ENCODE measurements around the gene MEF2D. TPM values are rescaled to one million over a fixed set of nuclear protein-coding genes. Genes with fewer than 3 reads are reported as not detected.

Gene MEF2D
- total RNA-seq, 6 experiments from 2014 or later: 13.3 to 17.1 (median 15.0) TPM

- WGBS (ENCODE audit: insufficient coverage, low coverage, low lambda C conversion rate, missing lambda C conversion rate): 83% methylated on average over 3 of the region's 10 CpGs
- TF ChIP-seq POLR2A (IDR thresholded peaks at IDR 0.05): no peak
- TF ChIP-seq CTCF (IDR thresholded peaks at IDR 0.05): no peak
- ATAC-seq (no peak), DNase-seq (peak in 1 of 3 donors; percentile 10)
- Histone ChIP-seq H3K4me3 (no peak overlapping the region), H3K36me3 (no peaks in the 10 kb centered on the region), H3K27me3 (no peaks in the 10 kb centered on the region), H3K4me1 (peaks cover 2 to 77% (median 45%) of the 10 kb centered on the region in 4 donors), H3K27ac (peak overlapping the region; percentile 26 to 72 (median 48)), H3K9me3 (no peaks in the 10 kb centered on the region)
- intact Hi-C loops (cut with DNase I): loop anchor here (5.0 kb wide), 2 partner anchors 34 to 39 kb away; no protein-coding TSS in a partner anchor
These were observed 4.3 kb downstream of the MEF2D start for GRCh38 chr1:156496211-156496761.

GRCh38 chr1:156495401-156496140 lies 5.0 kb downstream of the MEF2D start:
- 63% methylated on average over 8 of the region's 9 CpGs for whole genome bisulfite sequencing (ENCODE audit: insufficient coverage, low coverage, low lambda C conversion rate, missing lambda C conversion rate)
- H3K27ac ChIP-seq: peak overlapping the region; percentile 26 to 72 (median 48)
- TF ChIP-seq CTCF (IDR thresholded peaks at IDR 0.05) (no peak), POLR2A (IDR thresholded peaks at IDR 0.05) (no peak)
- DNase-seq: peak; percentile 85 to 90 (median 89)
- intact Hi-C loops (cut with DNase I): loop anchor here (5.0 kb wide), 2 partner anchors 33 to 38 kb away; no protein-coding TSS in a partner anchor
- peak; percentile 65 to 74 (median 68) for ATAC-seq
- no peak overlapping the region for H3K4me3 ChIP-seq
- no peaks in the 10 kb centered on the region for H3K27me3 ChIP-seq
- no peaks in the 10 kb centered on the region for H3K36me3 ChIP-seq
- peaks cover 2 to 84% (median 49%) of the 10 kb centered on the region in 4 donors for H3K4me1 ChIP-seq
- no peaks in the 10 kb centered on the region for H3K9me3 ChIP-seq

- no peak for DNase-seq
- Histone ChIP-seq H3K27ac (no peak overlapping the region), H3K36me3 (no peaks in the 10 kb centered on the region), H3K4me3 (no peak overlapping the region), H3K27me3 (no peaks in the 10 kb centered on the region), H3K9me3 (no peaks in the 10 kb centered on the region), H3K4me1 (peaks cover 2 to 91% (median 51%) of the 10 kb centered on the region in 4 donors)
- WGBS (ENCODE audit: insufficient coverage, low coverage, low lambda C conversion rate, missing lambda C conversion rate): 57% methylated on average over 6 of the region's 7 CpGs
- ATAC-seq: no peak
- TF ChIP-seq CTCF (IDR thresholded peaks at IDR 0.05) (no peak), POLR2A (IDR thresholded peaks at IDR 0.05) (no peak)
- intact Hi-C loops (cut with DNase I): no loop called here
These were observed 6.2 kb downstream of the MEF2D start for GRCh38 chr1:156494309-156494895.

GRCh38 chr1:156493742-156494141 lies 6.8 kb downstream of the MEF2D start:
- H3K36me3 ChIP-seq: no peaks in the 10 kb centered on the region

More at GRCh38 chr1:156493742-156494141, 6.8 kb downstream of the MEF2D start:
- no peak overlapping the region for H3K4me3 ChIP-seq
- H3K27me3 ChIP-seq: no peaks in the 10 kb centered on the region
- no peak overlapping the region for H3K27ac ChIP-seq
- ATAC-seq (no peak), DNase-seq (no peak)
- no peaks in the 10 kb centered on the region for H3K9me3 ChIP-seq
- TF ChIP-seq CTCF (IDR thresholded peaks at IDR 0.05) (no peak), POLR2A (IDR thresholded peaks at IDR 0.05) (no peak)
- intact Hi-C loops (cut with DNase I): no loop called here
- peaks cover 2 to 87% (median 49%) of the 10 kb centered on the region in 4 donors for H3K4me1 ChIP-seq

All from right lobe of liver (tissue), 6 donors.